PFSK-1 (cell line): ENCODE results near the gene HOXA3.

Source experiments
- FOXP2 ChIP-seq: optimal IDR thresholded peaks from 2 replicates; pipeline ENCODE3; 2011; ENCODE audit warnings: borderline replicate concordance, control low read depth, inconsistent platforms; ENCODE audit not compliant: insufficient read depth; ENCODE audit errors: extremely low read length, extremely low read depth
- POLR2AphosphoS5 ChIP-seq: IDR thresholded peaks from 2 replicates; pipeline ENCODE4 v1.6.1; 2012; ENCODE audit warnings: low read depth, mild to moderate bottlenecking, control low read depth, low read length, moderate library complexity
- SIN3A ChIP-seq: IDR thresholded peaks from 2 replicates; pipeline ENCODE4 v1.6.1; 2012; ENCODE audit warnings: mild to moderate bottlenecking, low read length, moderate library complexity, borderline replicate concordance; ENCODE audit not compliant: insufficient read depth
- TAF1 ChIP-seq: IDR thresholded peaks from 2 replicates; pipeline ENCODE4 v1.6.1; 2012; ENCODE audit warnings: low read length, control low read depth, borderline replicate concordance; ENCODE audit not compliant: insufficient read depth
- TF ChIP-seq, protein P1 (sequence below), 2 experiments: IDR thresholded peaks; 2 replicates each; pipeline versions ENCODE4 v1.6.1 to v1.8.0; 2011 to 2012; ENCODE audit warnings: low read depth in 2 of 2, low read length in 2 of 2, control low read depth in 1 of 2, inconsistent platforms in 1 of 2, mild to moderate bottlenecking in 1 of 2, moderate library complexity in 1 of 2; ENCODE audit not compliant: insufficient read depth in 1 of 2

Gene HOXA3

DNA sequence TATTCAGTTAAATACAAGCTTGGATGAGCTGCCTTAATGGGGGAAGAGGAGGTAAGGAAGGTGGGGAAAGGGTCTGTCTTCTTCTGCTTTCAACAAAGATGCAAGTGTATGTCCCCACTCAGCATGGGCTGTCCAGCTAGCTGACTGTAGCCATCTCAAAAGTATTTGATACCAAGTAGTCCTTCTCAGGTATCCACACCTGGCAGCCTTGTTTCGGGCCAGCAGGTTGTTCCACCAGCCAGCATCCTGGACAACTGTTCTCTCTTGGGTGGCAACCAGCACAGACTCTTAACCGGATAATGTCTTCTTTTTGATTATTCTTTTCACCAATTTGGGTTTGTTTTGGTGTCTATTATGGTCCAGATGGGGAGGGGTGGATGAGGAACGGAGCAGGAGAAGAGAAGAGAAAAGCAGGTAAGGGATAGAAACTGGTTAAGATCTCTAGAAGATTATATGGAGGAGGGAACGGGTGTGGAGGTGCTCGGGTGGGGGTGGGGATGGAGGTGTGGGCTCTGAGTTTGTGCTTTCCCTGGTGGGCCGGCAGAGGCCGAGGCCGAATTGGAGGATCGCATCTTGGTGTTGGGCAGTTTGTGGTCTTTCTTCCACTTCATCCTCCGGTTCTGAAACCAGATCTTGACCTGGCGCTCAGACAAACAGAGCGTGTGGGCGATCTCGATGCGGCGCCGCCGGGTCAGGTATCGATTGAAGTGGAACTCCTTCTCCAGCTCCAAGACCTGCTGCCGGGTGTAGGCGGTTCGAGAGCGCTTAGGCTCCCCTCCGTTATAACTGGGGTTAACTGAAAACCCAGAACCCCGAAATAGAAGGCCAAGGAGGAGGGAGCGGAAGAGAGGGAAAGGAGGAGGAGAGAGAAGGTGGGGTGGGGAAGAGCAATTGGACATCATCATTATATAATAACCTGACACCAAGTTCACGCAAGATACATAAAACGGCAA is 23.3 kb downstream of the HOXA3 start:
- no peak for TF ChIP-seq POLR2AphosphoS5
- TF ChIP-seq TAF1: no peak
- TF ChIP-seq SIN3A: no peak
- no peak for TF ChIP-seq FOXP2
- TF ChIP-seq, protein P1, sequence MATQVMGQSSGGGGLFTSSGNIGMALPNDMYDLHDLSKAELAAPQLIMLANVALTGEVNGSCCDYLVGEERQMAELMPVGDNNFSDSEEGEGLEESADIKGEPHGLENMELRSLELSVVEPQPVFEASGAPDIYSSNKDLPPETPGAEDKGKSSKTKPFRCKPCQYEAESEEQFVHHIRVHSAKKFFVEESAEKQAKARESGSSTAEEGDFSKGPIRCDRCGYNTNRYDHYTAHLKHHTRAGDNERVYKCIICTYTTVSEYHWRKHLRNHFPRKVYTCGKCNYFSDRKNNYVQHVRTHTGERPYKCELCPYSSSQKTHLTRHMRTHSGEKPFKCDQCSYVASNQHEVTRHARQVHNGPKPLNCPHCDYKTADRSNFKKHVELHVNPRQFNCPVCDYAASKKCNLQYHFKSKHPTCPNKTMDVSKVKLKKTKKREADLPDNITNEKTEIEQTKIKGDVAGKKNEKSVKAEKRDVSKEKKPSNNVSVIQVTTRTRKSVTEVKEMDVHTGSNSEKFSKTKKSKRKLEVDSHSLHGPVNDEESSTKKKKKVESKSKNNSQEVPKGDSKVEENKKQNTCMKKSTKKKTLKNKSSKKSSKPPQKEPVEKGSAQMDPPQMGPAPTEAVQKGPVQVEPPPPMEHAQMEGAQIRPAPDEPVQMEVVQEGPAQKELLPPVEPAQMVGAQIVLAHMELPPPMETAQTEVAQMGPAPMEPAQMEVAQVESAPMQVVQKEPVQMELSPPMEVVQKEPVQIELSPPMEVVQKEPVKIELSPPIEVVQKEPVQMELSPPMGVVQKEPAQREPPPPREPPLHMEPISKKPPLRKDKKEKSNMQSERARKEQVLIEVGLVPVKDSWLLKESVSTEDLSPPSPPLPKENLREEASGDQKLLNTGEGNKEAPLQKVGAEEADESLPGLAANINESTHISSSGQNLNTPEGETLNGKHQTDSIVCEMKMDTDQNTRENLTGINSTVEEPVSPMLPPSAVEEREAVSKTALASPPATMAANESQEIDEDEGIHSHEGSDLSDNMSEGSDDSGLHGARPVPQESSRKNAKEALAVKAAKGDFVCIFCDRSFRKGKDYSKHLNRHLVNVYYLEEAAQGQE (IDR thresholded peaks at IDR 0.05; ENCODE audit: insufficient read depth in 1 of 2, low read depth in 2 of 2, low read length in 2 of 2): no peak

DNA sequence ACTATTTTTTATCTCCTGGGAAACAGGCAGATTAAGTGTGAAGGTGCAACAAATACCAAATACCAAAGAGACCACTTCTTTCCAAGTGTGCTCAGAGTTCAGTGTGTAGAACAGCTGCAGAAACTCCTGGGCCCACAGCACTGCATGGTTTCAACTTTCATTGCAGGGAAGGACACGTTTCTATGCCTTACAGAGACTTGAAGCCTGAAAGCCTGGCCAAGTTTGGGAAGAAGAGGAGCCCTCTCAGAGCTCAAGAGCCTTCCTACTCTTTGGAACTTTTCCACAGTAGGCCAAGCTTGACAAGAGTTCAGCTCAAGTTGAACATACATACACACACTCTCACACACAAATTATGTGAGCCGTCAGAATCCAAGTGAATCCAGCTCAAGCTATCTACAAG is 24.3 kb downstream of the HOXA3 start:
- TF ChIP-seq POLR2AphosphoS5 (no peak), FOXP2 (no peak)
- TF ChIP-seq, protein P1 (IDR thresholded peaks at IDR 0.05; ENCODE audit: insufficient read depth in 1 of 2, low read depth in 2 of 2, low read length in 2 of 2): no peak

DNA sequence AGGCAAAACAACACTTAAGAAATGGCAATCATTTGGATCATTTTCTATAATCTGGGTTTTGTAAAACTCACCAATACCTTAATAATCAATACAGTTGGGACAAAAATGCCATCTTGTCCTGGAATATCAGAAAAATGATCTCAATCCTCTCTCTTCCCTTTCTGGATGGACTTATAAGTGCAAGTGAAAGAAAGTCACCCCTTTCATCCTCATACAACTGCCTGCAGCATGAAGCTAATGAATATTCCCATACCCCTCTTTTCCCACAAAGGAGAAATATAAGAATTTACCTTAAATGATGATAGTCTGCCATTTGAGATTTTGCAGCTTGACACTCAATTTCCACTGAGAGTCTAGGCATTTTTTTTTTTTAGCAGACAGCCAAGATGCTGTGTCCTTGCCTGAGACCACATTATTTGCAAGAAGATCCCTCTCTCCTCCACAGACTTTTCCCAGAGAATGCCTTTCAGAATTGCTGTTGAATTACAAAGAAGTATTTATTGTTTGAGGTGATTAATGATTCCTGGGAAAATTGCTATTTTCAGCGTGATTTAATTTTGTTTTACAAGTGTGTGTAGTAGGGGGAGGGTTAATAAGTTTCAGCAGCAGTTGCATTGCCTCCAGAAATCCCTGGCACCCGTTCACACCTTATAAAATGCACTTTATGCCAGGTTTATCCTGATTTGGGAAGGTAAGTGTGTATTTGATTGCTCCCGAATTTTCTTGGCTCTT is 25.6 kb downstream of the HOXA3 start:
- TF ChIP-seq FOXP2: no peak
- TF ChIP-seq, protein P1 (IDR thresholded peaks at IDR 0.05; ENCODE audit: insufficient read depth in 1 of 2, low read depth in 2 of 2, low read length in 2 of 2): no peak
- TF ChIP-seq SIN3A: no peak
- TF ChIP-seq TAF1: no peak
- no peak for TF ChIP-seq POLR2AphosphoS5

DNA sequence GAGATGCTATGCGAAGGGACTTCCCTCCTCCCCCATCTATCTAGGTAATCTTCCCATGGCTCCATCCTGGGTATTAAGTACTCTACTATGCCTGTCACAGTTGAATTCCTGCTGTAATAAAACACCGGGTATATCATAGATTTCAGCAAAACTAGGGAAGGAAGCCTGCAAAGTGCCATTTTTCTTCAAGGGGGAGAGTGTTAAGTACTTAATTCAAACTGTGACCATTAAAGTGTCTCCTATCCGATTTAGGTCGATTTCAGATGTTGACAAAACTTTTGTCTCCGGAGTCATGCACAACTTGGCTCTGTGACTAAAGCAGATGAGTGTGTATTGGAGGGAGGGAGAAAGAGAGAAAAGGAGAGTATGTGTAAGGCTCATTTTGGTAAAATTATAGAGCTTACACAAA is 26.4 kb downstream of the HOXA3 start:
- TF ChIP-seq, protein P1 (IDR thresholded peaks at IDR 0.05; ENCODE audit: insufficient read depth in 1 of 2, low read depth in 2 of 2, low read length in 2 of 2): no peak
- TF ChIP-seq TAF1 (no peak), FOXP2 (no peak), SIN3A (no peak), POLR2AphosphoS5 (no peak)
